GM19438 (cell line): ENCODE results near the gene ZBTB21.

Experiments used
- ATAC-seq: cut with Tn5 transposase; IDR thresholded peaks from one replicate; pipeline ENCODE4 v1.9.1; 2021; ENCODE audit warnings: low read depth; ENCODE audit not compliant: unreplicated experiment

The ZBTB21 gene

GRCh38 chr21:42009831-42010506 lies at the start of gene ZBTB21:
Gene ZBTB21 (minus strand): TSS chr21:42010360. CDS start chr21:41994095, 16,265 bp downstream.
- peak; percentile 67 for ATAC-seq

- ATAC-seq = no peak
These were observed 49.6 kb upstream of the ZBTB21 start for GRCh38 chr21:42059721-42060120.

DNA sequence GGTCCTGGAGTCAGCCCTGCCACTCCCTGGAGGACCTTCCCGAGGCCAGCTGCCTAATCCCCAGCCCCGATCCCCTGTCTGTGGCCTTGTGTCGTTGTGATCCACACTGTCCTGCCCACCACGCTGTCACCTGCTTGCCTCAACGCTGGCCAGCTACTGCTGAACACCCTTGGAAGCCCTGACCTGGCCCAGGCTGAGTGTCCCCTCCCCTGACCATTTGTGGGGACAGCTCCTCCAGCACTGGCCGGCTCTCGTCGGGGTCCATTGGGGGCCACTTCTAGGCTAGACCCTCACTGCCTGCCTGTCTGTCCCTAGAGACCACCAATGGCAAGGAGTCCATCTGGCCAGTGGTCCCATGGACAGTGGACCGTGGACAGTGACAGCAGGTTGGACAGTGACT lies 49.0 kb upstream of the ZBTB21 start:
- ATAC-seq = no peak

GRCh38 chr21:42058631-42059111 lies 48.5 kb upstream of the ZBTB21 start:
- ATAC-seq = no peak

DNA sequence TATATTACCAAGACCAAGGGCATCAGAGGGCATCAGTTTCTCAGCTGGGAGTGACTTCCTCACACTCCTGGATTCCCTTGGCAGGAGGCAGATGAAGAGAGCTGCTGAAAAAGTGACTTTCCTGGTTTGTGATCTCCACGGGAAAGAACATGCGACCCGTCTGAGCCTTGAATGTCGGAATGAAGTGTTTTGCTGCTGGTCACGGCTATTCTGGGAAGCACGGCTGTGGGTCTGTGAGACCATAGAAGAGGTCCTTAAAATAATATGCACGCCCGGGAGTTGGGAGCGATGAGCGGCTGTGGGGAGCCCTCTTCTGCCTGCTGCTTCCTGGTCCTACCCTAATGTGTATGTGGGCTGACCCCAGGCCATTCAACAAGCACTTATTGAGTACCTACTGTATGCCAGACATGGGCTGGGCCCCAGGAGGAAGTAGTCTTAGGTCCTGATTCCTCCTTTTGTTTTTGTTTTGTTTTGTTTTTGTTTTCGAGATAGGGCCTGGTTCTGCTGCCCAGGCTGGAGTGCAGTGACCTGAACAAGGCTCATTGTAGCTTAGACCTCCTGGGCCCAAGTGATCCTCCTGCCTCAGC lies 47.8 kb upstream of the ZBTB21 start:
- no peak for ATAC-seq

DNA sequence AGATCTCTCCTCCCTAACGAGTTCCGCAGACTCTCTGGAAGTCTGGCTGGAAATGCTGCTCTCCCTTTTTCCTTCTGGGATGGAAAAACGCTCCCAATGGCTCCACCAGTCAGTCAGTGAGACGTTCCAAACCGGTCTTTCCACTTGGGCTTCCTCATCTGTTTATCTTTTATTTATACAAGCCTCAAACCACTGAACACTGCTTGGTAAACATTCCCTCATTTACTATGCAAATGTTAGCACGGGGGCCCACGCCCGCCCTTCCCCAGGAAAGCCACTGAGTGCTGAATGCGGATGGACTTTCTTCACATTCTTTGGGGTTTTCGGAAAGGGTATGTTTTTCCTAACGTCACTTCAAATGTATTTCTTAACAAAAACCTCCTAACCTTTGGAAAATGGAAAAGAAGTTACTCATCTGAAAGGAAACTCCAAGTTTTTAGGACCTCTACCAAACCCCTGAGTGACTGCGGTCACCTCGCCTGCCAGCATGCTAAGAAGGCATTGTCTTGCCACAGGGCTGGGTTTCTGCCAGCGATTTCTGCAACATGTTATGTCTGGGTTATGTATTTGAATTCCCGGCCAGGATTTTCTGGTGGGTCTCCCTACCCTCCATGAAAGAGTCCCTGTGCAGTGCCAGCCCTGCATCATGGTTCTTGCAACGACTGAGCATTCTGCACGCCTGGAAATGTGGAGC lies 47.0 kb upstream of the ZBTB21 start:
- no peak for ATAC-seq

DNA sequence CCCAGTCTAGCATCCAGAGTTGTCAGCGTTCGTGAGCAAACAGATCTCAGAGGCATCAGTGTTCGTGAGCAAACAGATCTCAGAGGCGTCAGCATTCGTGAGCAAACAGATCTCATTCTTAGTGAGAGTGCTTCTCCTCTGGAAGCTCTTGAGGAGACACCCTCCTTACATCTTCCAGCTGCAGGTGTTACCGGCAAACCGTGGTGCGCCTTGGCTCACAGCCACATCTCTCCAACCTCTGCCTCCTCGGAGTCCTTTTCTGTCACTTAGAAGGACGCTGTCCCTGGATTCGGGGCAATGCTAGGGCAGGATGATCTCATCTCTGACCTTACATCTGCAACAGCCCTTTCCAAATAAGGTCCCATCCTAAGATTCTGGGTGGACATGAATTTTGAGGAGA lies 46.3 kb upstream of the ZBTB21 start:
- ATAC-seq = no peak

DNA sequence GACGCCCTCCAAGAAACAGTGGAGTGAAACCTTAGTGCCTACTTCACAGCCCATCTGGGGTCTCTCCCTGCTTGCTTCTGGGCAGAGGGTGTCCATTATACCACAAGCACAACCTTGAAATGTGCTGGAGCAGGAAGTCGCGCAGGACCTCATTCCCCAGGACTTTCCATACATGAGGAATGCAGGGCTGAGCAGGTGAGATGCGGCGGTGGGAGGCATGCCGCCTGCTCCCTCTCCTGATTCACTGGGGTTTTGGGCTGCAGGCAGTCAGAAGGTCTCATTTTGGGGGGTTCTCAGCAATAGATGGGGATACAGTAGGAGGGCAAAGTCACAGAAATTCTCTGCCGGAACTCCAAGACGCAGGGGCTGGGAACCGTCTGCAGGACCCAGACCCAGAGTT lies 45.3 kb upstream of the ZBTB21 start:
- no peak for ATAC-seq

DNA sequence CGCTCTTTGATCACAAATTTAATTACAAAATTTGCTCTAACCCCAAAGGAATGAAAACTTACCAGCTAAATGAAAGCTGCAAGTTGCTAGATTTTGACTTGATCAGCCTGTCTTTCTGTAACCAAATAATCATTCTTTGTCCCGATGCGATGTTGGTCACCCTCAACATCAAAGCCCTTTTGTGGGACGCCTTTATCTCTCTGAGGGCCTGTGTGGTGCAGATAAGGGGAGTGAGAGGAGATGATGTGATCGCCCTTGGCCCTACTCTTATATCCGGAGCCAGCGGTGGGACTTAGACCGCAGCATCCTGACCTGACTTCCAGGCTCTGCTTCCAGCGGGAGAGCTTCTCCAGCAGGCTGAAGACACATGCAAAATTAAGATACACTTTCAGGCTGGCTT lies 41.6 kb upstream of the ZBTB21 start:
- no peak for ATAC-seq

DNA sequence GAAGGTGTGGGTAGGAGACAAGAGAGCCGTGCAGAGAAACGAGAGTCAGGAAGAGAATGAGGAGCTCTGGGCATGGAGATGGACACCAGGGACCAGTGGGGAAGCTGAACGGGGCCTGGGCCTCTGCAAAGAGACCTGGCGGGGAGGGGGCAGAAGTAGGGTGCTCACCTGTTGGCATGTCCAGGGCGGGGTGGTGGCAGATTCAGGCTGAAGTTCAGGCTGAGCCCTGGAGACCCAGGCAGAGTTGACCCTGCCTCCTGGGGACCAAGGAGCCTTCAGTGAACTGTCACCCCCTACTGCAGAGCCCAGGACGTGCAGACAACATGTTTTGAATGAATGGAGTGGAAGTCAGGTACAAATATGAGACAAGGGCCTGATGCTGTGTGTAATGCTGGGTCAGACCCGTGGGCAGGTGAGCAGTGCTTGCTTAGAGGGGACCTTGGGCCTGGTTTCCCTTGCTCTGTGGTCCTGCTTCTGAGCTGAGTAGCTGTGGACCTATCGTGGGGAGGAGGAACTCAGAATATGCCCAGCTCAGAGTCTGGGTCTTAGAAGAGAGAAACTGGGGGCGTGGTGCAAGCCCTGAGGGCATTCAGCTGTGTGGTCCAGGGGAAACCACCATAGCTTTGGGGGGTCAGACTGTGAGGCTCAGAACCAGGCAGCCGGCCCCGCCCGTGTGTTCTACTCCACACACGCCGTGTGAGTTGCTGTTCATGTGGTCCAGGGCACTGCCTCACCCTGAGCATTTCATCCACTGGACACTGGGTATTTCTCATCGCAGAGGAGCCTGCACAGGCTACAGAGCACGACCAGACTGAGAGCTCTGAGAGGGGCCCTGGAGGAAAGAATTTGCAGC lies 39.6 kb upstream of the ZBTB21 start:
- no peak for ATAC-seq

DNA sequence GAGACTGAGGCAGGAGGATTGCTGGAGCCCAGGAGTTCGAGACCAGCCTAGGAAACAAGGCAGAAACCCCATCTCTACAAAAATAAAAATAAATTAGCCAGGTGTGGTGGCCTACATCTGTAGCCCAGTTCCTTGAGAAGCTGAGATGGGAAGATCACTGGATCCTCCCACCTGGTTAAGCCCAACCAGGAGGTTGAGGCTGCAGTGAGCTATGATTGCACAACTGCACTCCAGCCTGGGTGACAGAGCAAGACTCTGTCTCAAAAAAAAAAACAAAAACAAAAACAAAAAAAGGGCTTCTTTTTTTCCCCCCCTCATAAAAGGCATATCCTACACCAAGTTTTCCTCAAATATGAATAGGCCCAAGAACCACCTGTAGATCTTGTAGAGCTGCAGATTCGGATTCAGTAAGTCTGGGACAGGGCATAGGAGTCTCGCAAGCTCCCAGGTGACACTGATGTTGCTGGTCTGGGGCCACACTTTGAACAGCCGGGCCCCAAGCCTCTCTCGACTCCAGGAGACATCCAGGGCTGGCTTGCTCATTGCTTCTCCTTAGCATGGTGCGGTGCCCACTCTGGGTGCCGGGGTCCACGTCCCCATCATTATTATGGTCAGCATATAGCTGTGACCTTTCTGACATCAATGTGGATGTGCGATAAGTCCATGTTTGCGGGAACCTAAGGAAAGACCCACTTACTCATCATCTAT lies 38.9 kb upstream of the ZBTB21 start:
- ATAC-seq = no peak

DNA sequence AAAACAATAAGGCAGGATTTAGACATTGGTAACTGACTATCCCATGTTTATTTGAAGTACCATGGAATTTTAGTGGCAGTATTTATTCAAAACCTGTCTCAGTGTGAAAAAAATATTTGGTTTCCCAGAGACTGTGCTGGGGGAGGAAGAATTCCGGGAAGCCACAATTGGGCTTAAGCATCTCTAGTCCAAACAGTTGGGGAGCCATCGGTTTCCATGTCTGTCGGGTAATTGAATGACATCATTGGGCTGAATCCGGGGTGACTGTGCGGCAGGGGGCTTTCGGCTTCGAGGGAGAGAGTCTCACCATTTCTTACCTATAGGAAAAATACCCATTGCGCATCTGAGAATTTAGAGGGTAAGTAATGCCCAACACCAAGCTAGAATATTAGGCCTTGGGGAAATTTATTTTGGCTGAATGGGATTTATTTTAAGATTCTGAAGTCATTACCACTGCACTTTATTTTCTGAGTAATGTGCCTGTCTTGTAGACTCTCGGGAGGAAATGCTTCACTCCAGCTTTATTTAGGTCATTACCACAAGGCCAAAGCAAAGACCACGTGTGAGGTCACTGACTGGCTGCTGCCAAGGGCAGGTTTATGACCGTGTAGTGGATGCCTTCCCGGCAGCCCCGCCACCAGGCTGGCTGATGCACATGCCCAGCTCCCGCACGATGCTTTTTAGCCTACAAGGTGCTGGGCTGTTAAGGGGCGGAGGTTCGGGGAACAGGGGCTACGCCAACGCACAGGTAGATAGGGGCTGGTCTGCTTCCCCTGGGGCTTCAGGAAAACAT lies 37.9 kb upstream of the ZBTB21 start:
- ATAC-seq = no peak

DNA sequence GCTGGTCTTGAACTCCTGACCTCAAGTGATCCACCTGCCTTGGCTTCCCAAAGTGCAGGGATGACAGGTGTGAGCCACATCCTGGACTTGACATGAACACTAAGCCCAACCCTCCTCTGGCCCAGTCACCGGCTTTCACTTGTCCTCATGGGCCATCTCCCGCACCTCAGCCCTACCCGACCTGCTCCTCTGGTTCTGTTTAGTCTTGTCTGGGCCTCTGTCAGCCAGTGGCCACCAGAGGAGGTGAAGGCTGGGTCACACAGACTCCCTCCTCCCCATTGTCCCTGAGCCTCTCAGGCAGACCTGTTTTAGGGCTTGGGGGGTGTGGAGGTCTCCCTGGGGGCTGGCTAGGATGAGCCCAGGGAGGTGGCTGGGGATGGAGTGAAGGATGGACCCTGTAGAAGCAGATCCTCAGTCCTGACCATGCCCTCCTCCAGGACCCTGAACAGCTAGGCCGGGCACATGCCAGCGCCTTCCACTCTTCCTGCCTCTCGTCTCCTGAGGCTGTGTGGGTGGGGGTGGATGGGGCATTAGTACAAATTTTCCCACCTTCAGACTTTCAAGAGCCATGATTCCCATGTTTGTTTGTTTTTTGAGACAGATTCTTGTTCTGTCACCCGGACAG lies 34.8 kb upstream of the ZBTB21 start:
- ATAC-seq = no peak

GRCh38 chr21:42043961-42044360 lies 33.8 kb upstream of the ZBTB21 start:
- ATAC-seq = no peak

GRCh38 chr21:42043201-42043895 lies 33.2 kb upstream of the ZBTB21 start:
- no peak for ATAC-seq

DNA sequence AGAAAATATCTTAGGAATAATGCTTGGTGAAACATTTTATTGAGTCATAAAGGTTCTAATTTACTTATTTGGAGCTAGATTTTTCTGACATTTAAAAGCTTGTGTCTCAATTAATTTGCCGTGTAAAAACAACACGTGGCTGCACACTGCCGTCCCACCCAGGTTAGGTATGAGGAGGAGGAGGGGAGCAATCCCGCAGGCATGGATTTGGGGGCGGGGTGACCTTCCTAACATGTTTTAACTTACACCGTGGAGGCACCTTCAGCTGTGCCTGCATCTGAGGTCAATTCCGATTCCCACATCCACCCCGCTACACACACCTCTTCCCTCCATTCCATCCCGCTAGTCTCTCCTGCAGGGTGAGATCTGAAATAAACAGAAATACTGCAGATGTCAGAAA lies 32.5 kb upstream of the ZBTB21 start:
- no peak for ATAC-seq

DNA sequence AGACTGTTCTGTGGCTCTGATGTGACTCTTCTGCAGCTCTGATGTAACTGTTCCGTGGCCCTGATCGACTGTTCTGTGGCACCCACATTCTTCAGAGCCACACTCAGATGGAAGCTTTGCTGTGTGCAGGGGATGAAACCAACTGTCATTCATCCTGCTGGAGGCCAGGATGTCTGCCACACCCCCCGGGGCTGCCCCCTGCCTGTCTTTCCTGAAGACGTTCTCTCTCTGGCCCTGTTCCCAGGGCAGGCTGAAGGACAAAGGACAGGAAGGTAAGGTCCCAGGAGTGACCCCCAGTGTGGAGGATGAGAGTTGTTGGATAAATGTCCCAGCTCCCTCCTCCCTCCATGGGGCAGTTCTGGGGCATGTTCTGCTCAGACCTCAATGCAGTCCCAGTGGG lies 31.6 kb upstream of the ZBTB21 start:
- ATAC-seq = no peak

DNA sequence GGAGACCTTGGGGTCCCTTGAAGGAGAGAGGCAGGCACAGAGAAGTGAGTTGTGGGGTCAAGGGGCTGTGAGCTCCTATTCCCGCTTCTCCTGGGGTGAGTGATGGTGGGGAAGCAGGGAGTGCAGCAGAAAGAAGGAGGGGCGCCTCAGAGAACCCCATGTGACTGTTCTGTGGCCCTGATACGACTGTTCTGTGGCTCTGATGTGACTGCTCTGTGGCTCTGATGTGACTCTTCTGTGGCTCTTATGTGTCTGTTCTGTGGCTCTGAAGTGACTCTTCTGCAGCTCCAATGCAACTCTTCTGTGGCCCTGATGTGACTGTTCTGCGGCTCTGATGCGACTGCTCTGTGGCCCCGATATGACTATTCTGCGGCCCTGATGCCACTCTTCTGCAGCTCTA lies 31.1 kb upstream of the ZBTB21 start:
- no peak for ATAC-seq
